ENCODE data around the gene CTBP2.
"Not testable (repeated sequence)": the region's sequence is repeated elsewhere in the genome, so short reads cannot be mapped to it uniquely, and the experiment has no call there.

Gene CTBP2

GRCh38 chr10:125179107-125179506, 18.7 kb upstream of the CTBP2 start:
- not testable (repeated sequence) for DNase-seq

GRCh38 chr10:125177641-125178640, 17.6 kb upstream of the CTBP2 start:
- no peak for DNase-seq

- no peak for DNase-seq
Measured at GRCh38 chr10:125175807-125176206, 15.4 kb upstream of the CTBP2 start.

- DNase-seq, result no peak
Measured at GRCh38 chr10:125174360-125174759, 14.0 kb upstream of the CTBP2 start.

- no peak for DNase-seq
Measured at GRCh38 chr10:125172694-125173093, 12.3 kb upstream of the CTBP2 start.

- DNase-seq, result no peak
Measured at GRCh38 chr10:125171402-125172306, 11.3 kb upstream of the CTBP2 start.

- no peak for DNase-seq
Measured at GRCh38 chr10:125169915-125170314, 9.6 kb upstream of the CTBP2 start.

- DNase-seq, result no peak
Measured at GRCh38 chr10:125169279-125169678, 8.9 kb upstream of the CTBP2 start.

GRCh38 chr10:125166658-125167057, 6.3 kb upstream of the CTBP2 start:
- no peak for DNase-seq

GRCh38 chr10:125165584-125166573, 5.5 kb upstream of the CTBP2 start:
- no peak for DNase-seq

- DNase-seq, result no peak
Measured at GRCh38 chr10:125164421-125164820, 4.1 kb upstream of the CTBP2 start.

- DNase-seq, result no peak
Measured at GRCh38 chr10:125163803-125164202, 3.4 kb upstream of the CTBP2 start.

- DNase-seq, result not testable (repeated sequence)
Measured at GRCh38 chr10:125163312-125163711, 2.9 kb upstream of the CTBP2 start.

- peak; percentile 15 for DNase-seq
Measured at GRCh38 chr10:125162120-125162931, 2.0 kb upstream of the CTBP2 start.

GRCh38 chr10:125161707-125162119, 1.4 kb upstream of the CTBP2 start:
- DNase-seq, result peak; percentile 45

- peak; percentile 89 for DNase-seq
Measured at GRCh38 chr10:125160856-125161706, 718 bp upstream of the CTBP2 start.

- DNase-seq, result peak; percentile 64
Measured at GRCh38 chr10:125159486-125159931, 854 bp downstream of the CTBP2 start.

GRCh38 chr10:125158601-125159485, 1.5 kb downstream of the CTBP2 start:
- peak; percentile 64 for DNase-seq

- DNase-seq, result peak; percentile 5
Measured at GRCh38 chr10:125158275-125158600, 2.1 kb downstream of the CTBP2 start.

Data from NCI-H69 (cell line).